ENCODE data around the gene SLC25A17.
"Not testable (repeated sequence)": the region's sequence is repeated elsewhere in the genome, so short reads cannot be mapped to it uniquely, and the experiment has no call there.

SLC25A17 gene

DNA sequence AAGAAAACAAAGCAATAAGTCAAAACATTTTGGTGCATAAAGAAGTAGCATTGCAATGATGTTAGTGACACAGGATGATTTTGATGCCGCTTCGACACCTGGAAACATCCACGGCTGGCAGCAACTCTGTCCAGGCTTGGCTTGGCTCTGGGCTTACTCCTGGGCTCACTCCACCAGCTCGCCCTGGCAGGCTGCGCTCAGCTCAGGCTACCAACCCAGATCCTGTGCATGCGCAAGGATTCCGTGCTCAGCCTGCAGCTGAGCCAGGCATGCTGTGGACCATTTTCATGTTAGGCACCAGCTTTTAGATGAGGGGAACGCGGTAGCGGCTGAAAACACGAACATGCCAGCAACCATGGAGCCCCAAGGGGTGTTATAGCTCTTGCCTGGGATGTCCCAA, 66.0 kb downstream of the SLC25A17 start:
- DNase-seq, result no peak

DNA sequence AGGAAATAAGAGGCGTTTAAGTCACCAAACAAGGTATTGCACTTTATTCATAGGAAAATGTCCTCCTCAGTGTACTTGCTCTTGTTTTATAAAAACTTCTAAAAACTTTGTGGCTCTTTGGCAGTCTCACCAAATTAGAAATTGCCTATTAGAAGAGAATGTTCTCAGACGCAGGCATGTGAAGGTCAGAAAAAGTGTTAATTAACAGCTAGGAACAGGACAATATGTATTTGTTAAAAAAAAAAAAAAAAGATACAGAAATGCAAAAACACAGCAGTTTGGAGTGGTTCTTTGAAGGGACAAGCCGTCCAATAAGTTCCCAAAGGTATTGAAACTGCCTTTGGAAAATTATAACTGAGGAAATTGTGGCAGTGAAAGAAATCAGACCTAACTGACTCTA, 67.9 kb downstream of the SLC25A17 start:
- DNase-seq, result no peak

DNA sequence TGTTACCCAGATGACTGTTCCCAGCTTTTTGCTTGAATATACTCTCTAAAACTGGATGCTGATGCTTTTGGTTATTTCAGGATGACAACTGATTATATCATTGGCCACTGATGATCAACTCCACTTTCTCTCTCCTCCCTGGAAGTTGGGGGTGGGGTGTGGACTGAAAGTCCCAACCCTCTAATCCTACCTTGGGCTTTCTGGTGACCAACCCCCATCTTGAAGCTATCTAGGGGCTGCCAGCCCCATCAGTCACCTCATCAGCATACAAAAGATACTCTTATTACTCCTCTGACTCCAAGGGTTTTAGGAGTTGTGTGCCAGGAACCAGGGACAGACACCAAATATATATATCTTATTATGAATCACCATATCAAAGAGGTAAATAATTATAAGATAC, 69.3 kb downstream of the SLC25A17 start:
- DNase-seq, result no peak

DNA sequence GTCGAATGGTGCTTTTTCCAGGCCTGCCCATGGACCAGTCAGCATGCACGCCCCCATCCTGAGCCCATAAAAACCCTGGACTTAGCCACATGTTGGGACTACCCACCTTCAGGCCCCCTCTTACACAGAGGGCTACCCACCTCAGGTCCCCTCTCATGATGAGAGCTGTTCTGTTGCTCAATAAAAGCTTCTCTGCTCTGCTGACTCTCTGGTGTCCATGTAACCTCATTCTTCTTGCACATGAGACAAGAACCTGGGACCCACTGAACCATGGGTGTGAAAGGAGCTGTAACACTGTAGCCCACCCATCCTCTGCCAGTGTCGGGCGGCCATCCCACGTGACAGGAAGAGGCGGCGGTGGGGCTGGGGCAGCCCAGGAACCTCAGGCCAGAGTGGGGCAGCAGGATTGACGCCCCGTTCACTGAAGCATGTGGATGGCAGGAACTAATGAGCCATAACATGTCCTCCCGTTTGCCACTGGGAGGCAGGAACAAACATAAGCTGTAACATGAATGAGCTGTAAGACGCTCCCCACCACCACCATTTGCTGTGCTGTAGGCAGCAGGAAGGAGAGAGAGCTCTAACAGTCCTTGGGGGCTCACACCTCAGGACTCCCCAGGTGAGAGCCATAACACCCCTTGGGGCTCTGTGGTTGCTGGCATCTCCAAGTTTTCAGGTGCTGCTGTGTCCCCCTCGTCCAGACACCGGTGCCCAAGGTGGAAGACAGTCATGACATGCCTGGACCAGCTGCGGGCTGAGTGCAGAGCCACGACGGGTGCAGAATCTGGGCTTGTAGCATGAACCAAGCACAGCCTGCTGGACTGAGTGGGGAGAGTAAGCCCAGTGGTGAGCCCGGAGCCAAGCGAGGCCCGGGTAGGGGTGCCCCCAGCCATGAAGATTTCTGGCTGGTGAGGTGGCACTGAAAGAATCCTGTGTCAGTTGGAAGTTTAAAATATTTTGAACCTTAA, 70.5 kb downstream of the SLC25A17 start:
- DNase-seq, result no peak

DNA sequence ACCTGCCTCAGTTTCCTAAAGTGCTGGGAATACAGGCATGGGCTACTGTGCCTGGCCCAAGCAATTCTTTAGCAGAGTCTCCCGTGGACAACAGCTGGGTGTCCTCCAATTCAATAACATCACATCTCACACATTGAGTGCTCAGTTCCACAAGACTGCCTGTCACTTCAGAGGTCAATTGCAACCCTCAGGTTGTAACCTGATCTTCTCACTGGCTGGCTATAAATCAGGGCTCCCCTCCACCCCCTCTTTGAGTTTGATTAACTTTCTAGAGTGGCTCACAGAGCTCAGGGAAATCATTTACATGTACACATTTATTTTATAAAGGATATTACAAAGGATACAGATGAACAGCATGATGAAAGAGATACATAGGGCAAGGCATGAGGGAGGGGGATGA, 71.8 kb downstream of the SLC25A17 start:
- DNase-seq, result no peak

DNA sequence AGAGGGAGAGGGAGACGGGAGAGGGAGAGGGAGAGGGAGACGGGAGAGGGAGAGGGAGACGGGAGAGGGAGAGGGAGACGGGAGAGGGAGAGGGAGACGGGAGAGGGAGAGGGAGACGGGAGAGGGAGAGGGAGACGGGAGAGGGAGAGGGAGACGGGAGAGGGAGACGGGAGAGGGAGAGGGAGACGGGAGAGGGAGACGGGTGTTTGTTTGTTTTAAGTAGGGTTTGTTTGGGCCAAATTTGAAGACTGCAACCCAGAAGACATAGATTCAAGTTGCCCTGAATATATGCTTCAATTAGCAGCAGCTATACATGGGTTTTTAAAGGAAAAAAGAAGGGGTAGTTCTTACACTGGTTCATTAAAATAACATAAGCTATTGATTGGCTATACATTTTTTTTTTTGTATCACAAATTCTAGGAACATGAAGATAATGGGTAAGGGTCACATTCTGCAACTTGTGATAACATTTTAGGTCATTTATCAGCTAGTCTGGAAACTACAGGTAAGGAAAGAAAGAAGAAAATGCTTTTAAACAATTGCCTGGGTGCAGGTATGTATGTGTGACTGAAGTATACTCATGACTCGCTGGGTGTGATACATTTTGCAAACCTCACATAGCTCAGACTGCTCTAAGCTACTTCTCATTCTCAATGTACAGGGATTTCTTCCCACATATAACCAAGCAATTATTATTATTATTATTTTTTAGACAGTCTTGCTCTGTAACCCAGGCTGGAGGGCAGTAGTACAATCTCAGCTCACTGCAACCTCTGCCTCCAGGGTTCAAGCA, 72.5 kb downstream of the SLC25A17 start:
- no peak for DNase-seq

DNA sequence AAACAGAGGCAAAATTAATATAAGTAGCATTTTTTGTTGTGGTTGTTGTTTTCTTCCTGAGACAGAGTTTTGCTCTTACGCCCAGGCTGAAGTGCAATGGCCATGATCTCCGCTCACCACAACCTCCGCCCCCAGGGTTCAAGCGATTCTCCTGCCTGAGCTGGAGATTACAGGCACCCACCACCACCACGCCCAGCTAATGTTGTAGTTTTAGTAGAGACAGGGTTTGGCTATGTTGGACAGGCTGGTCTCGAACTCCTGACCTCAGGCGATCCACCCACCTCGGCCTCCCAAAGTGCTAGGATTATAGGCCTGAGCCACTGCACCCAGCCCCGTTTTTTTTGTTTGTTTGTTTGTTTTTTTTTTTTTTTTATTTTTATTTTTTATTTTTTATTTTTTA, 75.4 kb downstream of the SLC25A17 start:
- DNase-seq, result no peak

DNA sequence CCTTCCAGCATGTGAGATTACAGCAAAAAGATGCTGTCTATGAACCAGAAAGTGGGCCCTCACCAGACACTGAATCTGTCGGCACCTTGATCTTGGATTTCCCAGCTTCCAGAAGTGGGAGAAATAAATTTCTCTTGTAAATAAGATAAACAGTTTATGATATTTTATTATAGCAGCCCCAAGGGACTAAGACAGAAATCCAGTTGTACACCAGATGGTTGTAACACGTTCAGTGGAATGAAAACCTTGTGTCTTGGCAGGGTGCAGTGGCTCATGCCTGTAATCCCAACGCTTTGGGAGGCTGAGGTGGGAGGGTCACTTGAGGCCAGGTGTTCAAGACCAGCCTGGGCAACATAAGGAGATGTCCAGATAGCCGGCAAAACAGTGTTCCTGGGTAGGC, 78.0 kb downstream of the SLC25A17 start:
- DNase-seq, result no peak

DNA sequence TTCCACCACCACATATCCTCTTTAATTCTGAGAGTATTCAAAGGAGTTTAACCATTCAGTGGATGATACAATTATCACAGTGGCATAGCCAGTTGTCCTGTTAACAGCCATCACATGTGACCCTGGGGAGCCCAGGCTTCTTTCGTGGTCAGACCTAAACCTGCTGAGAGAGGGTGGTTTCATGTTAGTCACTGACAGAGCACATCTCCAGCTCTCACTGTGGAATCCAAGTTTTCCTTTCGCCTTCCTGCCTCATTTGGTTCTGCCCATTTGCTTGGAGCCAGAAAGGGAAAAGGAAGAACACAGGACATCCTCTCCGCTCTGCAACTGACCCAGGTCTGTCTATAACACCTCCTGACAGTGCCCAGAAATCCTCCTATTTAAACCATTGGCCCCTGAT, 79.4 kb downstream of the SLC25A17 start:
- no peak for DNase-seq

DNA sequence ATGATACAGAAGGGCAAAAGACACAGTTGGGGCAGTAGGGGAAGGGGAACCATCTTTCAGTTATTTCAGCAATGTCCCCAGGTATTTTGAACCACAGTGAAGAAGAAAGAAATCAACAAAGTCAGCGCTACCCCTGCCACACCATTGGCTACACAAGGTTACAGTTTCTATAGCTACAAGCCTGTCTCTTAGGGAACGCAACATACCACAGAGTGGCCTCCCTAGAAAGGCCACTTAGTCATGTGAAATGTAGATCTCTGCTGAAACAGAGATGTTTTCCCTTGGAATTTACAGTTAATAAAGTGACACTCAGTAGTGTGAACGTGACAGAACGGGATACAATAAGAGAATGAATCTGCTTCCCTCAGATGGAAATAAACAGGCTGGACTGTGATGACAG, 85.2 kb downstream of the SLC25A17 start:
- DNase-seq, result no peak

DNA sequence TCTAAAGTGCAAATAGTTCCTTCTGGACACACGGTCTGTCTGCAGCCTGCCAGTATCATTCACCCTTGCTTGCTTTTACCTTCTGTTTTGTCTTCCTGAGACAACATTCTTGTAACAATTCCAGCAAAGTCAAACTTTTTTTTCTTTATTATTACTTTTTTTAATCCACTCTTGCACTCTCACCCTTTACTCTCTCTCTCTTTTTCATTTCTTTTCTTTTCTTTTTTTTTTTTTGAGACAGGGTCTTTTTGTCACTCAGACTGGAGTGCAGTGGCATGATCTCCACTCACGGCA, 86.2 kb downstream of the SLC25A17 start:
- no peak for DNase-seq

DNA sequence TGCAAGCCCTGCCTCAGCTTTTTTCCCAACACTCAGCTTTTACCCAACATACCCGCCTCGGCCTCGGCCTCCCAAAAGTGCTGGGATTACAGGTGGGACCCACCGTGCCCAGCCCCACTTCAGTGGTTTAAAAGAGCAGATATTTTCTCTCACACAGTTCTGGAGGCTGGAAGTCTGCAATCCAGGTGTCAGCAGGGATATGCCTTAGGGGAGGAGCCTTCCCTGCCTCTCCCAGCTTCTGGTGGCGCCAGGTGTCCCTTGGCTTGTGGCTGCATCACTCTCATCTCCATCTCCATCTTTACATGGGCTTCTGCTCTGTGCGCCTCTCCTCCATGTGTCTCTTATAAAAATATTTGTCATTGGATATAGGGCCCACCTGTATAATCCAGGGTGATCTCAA, 89.9 kb downstream of the SLC25A17 start:
- DNase-seq, result no peak

DNA sequence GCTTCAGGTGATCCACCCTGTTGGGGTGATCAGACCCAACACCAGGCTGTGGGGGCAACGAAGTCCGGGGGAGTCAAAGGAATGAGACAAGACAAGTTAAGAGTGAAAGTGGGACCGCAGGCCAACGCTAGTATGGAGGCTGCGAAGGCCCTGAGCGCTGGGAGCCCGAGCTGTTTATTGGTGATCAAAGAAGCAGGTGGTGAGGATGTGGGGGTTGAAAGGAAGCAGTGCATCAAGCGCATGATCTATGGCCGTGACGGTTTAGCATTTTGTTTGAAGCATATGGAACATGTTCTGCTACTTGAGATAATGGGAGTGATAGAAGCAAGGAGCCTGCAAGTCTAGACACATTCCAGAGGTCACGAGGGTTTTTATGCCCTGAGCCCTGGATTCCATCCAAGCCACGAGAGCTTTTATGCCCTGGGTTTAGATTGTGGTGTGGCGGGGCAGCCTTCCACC, 90.4 kb downstream of the SLC25A17 start:
- DNase-seq, result peak; percentile 55

DNA sequence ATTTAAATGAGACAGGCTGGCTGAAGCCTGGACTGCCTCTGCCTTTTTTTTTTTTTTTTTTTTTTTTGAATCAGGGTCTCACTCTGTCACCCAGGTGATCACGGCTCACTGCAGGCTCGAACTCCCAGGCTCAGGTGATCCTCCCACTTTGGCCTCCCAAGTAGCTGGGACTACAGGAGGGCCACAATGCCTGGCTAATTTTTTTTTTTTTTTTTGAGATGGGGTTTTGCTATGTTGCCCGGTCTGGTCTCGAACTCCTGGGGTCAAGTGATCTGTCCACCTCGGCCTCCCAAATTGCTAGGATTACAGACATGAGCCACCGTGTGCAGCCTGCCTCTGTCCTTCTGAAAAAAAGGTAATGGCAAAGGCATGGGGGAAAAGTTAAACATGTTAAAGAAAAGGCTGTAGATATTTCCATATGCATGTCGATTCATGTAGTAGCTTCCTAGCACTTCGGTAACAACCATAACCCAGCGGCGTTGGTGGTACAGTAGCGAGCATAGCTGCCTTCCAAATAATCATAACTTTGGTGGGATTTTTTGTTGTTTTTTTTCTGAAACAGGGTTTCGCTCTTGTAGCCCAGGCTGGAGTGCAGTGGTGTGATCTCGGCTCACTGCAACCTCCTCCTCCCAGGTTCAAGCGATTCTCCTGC, 91.1 kb downstream of the SLC25A17 start:
- no peak for DNase-seq

DNA sequence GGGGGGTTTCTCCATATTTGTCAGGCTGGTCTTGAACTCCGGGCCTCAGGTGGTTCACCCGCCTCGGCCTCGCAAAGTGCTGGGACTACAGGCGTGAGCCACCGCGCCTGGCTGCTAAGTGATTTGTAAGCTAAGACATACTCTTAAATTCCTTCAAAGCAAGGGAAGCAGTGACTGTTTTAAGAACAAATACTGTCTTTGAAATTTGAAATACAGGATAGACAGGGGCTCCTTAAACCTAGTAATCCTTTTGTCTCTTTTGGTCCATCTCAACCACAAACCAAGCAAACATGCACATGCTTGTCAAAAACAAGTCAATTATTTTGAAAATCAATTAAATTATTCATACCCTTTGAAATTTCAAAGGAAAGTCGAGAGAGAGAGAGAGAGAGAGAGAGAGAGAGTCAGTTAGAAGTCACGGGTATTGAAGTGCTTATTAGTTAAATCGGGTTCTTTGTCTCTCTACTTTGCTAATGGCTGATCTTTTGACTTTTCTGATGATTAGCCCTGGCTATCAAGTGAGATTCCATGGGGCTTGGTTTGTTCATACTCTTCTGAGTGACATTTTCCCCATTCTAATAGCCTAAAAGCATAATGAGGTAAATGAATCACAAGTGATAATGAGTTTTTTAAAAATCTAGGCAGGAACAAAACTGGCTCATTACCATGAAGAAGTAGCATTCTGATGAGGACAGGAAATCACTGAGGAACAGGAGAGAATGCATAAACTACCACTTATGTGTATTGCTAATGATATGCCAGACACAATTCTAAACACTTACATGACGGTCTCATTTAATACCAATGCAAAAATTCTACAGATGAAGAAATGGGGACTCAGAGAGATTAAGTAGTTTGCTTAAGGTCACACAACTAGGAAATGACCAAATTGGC, 91.8 kb downstream of the SLC25A17 start:
- DNase-seq, result no peak

DNA sequence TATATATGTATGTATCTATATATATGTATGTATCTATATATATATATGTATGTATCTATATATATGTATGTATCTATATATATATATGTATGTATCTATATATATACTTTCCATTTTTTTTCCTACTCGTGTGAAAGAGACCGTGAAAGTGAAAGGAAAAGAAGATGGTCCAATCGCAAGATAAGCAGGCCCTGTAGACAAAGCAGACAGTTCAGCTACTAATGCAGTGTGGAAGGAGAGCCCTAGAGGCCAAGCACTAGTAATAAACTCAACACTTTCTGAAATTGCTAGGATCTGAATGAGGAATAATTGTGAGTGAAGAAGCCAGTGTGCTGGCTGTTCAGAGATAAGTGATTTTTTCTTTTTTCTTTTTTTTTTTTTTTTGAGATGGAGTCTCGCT, 92.6 kb downstream of the SLC25A17 start:
- DNase-seq, result no peak

DNA sequence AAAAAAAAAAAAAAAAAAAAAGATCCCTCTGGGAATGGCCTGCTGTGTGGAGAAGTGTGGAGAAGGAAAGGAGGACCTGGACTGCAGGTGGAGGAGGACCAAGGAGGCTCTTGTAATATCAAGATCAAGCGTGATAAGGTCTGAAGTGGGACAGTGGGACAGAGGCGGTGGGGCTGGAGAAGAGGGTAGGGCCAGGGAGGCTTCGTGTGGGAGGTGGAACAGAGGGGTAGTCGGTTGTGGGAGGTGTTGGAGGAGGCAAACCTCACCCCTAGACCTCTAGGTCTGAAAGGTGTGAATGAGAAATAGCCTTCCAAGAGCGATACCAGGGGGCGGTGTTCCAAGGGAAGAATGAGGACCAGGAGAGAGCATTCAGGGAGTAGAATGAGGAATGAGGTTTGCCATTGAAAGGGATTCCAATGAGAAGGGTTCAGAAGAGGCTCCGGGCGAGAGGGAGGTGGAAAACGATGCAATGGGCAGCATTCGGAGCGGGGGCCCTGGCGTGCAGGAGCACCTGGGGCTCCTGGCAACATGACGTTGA, 95.7 kb downstream of the SLC25A17 start:
- no peak for DNase-seq

DNA sequence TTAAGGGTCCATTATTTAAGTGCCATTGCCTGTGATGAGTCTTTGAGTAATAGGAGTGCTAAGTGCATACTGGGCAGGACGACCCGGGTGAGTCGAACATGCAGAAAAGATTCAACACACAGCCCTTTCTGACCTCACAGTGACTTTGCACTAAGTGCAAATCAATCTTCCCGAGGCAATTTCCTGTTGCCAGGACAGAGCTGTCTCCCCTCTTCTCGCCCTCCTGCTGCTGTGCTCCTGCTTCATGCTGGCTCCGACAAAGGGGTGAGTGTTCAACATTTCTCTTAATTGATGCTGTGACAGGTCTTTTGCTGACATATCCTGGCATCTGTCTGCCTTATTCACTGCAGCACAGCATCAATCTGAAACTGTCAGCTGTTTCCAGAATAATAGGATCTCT, 97.9 kb downstream of the SLC25A17 start:
- no peak for DNase-seq

DNA sequence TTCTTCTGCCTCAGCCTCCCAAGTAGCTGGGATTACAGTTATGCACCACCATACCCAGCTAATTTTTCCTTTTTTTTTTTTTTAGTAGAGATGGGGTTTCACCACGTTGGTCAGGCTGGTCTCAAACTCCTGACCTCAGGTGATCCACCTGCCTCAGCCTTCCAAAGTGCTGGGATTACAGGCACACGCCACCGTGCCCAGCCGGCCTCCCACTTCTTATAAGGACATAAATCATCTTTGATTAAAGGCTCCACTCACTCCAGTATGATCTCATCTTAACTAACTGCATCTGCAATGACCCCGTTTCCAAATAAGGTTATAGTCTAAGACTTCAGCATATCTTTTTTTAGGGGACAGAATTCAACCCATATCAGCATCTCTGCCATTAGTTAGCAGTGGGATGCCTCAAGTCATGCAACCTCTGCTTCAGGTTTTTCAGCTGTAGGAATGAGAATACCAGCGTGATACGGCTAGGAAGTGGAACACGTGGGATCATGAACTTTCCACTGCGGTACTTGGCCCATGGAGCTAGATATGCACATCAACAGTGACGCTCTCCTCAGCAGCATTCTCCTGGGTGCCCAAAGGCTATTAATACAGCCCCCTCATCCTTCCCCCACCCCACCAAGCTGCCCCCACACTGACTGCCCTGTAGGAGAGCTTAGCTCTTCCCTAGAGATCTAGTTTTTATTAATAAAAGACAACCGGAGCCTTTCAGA, 98.4 kb downstream of the SLC25A17 start:
- DNase-seq, result no peak

DNA sequence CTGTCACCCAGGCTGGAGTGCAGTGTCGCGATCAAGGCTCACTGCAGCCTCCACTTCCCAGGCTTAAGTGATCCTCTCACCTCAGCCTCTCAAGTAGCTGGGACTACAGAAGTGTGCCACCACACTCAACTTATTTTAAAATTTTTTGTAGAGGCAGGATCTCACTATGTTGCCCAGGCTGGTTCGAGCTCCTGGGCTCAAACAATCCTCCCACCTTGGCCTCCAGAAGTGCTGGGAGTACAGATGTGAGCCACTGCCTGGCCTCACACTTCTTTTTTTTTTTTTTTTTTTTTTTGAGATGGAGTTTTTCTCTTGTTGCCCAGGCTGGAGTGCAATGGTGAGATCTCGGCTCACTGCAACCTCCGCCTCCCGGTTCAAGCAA, 99.0 kb downstream of the SLC25A17 start:
- DNase-seq, result not testable (repeated sequence)

Data from activated naive CD4-positive, alpha-beta T cell treated with Interleukin-2 at 50 U/mL for 16 hours (primary cell).